Heart right ventricle (tissue), 16 donors: ENCODE data around the gene H6PD. TPM values are rescaled to one million over a fixed set of nuclear protein-coding genes. Genes with fewer than 3 reads are reported as not detected.

Experiments used
- ATAC-seq, 8 donors: fragments of 200-7000 bp; cut with Tn5 transposase; one replicate each; pipeline ENCODE4 v1.9.1; 2020; ENCODE audit warnings: mild to moderate bottlenecking in 8 of 8, moderate library complexity in 8 of 8, moderate number of reproducible peaks in 1 of 8
- DNase-seq, 2 donors: peaks; one replicate each; pipeline ENCODE4 v3.0.0-alpha.2; 2020
- H3K27ac ChIP-seq, 10 donors: fragments of 200-600 bp; sonication (generic) in 2 of 10; one replicate each; pipeline versions ENCODE4 v1.5.0 to v1.8.0; 2020 to 2022; ENCODE audit warnings: mild to moderate bottlenecking in 3 of 10
- H3K27me3 ChIP-seq, 7 donors: fragments of 200-600 bp; one replicate each; pipeline ENCODE4 v1.8.0; 2021 to 2022; ENCODE audit warnings: mild to moderate bottlenecking in 2 of 7
- H3K36me3 ChIP-seq, 9 donors: fragments of 200-600 bp; sonication (generic) in 1 of 9; one replicate each; pipeline versions ENCODE4 v1.5.0 to v1.8.0; 2020 to 2022; ENCODE audit warnings: mild to moderate bottlenecking in 2 of 9
- H3K4me1 ChIP-seq, 9 donors: fragments of 200-600 bp; sonication (generic) in 1 of 9; one replicate each; pipeline versions ENCODE4 v1.5.0 to v1.8.0; 2020 to 2022; ENCODE audit warnings: mild to moderate bottlenecking in 4 of 9
- H3K4me3 ChIP-seq, 10 donors: fragments of 200-600 bp; sonication (generic) in 2 of 10; one replicate each; pipeline versions ENCODE4 v1.5.0 to v1.8.0; 2020 to 2022; ENCODE audit warnings: mild to moderate bottlenecking in 7 of 10, moderate library complexity in 2 of 10
- H3K9me3 ChIP-seq, 11 donors: fragments of 200-600 bp in 10 of 11; sonication (generic) in 2 of 11; one replicate each; pipeline versions ENCODE4 v1.5.0 to v1.8.0; 2013 to 2022; ENCODE audit warnings: mild to moderate bottlenecking in 2 of 11, control low read depth in 1 of 11, moderate library complexity in 1 of 11
- WGBS, 2 donors: extraction: QIAGEN DNeasy Blood & Tissue Kit; methylation state at CpG; one replicate each; pipeline ENCODE4 v1.1.7; 2013; ENCODE audit warnings: inconsistent platforms in 1 of 2; 5-methylcytosine and 5-hydroxymethylcytosine counted together
- intact Hi-C, 10 donors: fragments of 100-400 bp; cut with DNase I; formaldehyde crosslinking; loops; one replicate each; pipeline versions ENCODE4 v1.11.1 to v1.14.2; 2022
- polyA plus RNA-seq, 2 donors: library from polyadenylated mRNA; stranded (reverse); fragments of 200-250 nt; gene quantifications; one replicate each; pipeline ENCODE4 v1.2.3, GENCODE V29; 2013
- total RNA-seq, 10 donors: library from RNA; stranded (reverse); fragmentation: NEBNext Ultra II Directional in 3 of 10; extraction: Animal tissue kit (Norgen Biotek cat#: 25700) in 3 of 10; gene quantifications; one replicate each; pipeline versions ENCODE4 v1.2.1 to v1.2.4, GENCODE V29; 2021 to 2023
- TF ChIP-seq, protein P1 (sequence below), 9 donors: fragments of 200-600 bp; sonication (generic) in 2 of 9; IDR thresholded peaks; one replicate each; pipeline versions ENCODE4 v1.5.0 to v1.8.0; 2021 to 2022; ENCODE audit warnings: antibody characterized with exemption in 9 of 9, mild to moderate bottlenecking in 5 of 9, moderate library complexity in 1 of 9
- donor health status: Arrhythmogenic right ventricular cardiomyopathy.
- donor health status: ischemic (EF 13 %, LVEDD 7.1; RV severe dilation, severe dysfunction).
- donor health status: healthy with polysubstance abuse.
- donor health status: DM: no; HTN: yes; CAD: no.
- donor health status: DM: no; HTN: no; CAD: no.
- donor health status: ischemic (EF 25% LVEDD 6.9; RV normal size, moderate dysfunction).
- donor health status: ischemic (EF 25% LVEDD 5.7; RV mildly dilated, moderate dysfunction).
- donor health status: healthy.
- donor health status: DM: yes; HTN: yes; CAD: no.
- donor health status: Ischemic cardiomyopathy.
- donor health status: ischemic (EF 35%, LVEDD 5.7; RV mildly dilated, moderate dysfunction).
- donor health status: nonischemic (EF 11% LVEDD 7.7; RV severe dilation, severe dysfunction).
- donor health status: DM: yes; HTN: yes; CAD: no.
- donor health status: PGD.
- donor health status: ischemic (EF 29% LVEDD 5.4; RV normal size, mild dysfunction).
- donor health status: nonischemic (EF 23%, LVEDD 6.1; RV moderate dilation, normal function).

Gene H6PD
- total and polyA plus RNA-seq, 12 donors = 5.7 to 45.0 (median 28.4) TPM

DNA sequence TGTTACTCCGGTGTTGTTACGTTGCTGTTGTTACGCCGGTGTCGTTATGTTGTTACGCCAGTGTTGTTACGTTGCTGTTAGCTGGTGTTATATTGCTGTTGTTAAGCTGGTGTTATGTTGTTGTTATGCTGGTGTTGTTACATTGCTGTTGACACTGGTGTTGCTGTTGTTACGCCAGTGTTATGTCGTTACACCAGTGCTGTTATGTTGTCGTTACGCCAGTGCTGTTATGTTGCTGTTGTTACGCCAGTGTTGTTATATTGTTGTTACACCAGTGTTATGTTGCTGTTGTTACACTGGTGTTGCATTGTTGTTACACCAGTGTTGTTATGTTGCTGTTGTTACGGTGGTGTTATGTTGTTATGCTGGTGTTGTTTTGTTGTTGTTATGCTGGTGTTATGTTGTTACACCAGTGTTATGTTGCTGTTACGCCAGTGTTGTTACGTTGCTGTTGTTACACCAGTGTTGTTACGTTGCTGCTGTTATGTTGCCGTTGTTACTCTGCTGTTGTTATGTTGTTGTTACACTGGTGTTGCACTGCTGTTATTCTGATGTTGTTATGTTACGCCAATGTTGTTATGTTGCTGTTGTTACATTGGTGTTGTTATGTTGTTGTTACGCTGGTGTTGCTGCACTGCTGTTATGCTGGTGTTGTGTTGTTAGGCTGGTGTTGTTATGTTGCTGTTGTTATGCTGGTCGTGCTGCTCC is 25.6 kb downstream of the H6PD start:
- intact Hi-C loops = loop anchor here in 2 of 10 donors (10.0 kb wide), 1 partner anchor 315 kb away; no protein-coding TSS in a partner anchor
- WGBS, 2 donors = 92 to 95% methylated on average over 20 of the region's 20 CpGs

DNA sequence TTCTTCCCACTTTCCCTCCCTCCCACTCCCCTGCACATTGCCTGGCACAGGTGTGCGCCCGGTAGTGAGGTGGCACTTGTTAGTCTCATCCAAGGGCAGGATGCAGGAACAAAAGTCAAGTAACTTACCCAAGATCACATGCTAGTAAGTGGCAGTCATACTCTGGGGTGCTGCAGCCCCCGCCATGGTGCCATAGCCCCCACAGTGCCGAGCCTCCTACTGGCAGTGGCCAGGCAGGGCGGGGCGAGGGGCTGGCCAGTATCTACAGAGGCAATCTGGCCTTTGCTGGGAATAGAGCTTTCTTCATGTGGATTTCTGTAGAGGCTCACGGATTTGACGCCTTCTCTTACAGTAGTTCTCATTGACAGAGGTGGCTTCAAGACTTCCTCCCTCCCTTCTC is 26.9 kb downstream of the H6PD start:
- Histone ChIP-seq H3K4me3 (no peak overlapping the region), H3K4me1 (peaks cover 0 to 9% (median 0%) of the 10 kb centered on the region in 9 donors), H3K36me3 (peaks cover 3 to 69% (median 37%) of the 10 kb centered on the region in 9 donors), H3K27ac (no peak overlapping the region), H3K9me3 (no peaks in the 10 kb centered on the region), H3K27me3 (no peaks in the 10 kb centered on the region)
- no peak for DNase-seq
- intact Hi-C loops = loop anchor here in 2 of 10 donors (10.0 kb wide), 1 partner anchor 313 kb away; no protein-coding TSS in a partner anchor
- 92 to 96% methylated on average over 8 of the region's 8 CpGs for WGBS, 2 donors
- TF ChIP-seq, protein P1, sequence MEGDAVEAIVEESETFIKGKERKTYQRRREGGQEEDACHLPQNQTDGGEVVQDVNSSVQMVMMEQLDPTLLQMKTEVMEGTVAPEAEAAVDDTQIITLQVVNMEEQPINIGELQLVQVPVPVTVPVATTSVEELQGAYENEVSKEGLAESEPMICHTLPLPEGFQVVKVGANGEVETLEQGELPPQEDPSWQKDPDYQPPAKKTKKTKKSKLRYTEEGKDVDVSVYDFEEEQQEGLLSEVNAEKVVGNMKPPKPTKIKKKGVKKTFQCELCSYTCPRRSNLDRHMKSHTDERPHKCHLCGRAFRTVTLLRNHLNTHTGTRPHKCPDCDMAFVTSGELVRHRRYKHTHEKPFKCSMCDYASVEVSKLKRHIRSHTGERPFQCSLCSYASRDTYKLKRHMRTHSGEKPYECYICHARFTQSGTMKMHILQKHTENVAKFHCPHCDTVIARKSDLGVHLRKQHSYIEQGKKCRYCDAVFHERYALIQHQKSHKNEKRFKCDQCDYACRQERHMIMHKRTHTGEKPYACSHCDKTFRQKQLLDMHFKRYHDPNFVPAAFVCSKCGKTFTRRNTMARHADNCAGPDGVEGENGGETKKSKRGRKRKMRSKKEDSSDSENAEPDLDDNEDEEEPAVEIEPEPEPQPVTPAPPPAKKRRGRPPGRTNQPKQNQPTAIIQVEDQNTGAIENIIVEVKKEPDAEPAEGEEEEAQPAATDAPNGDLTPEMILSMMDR (IDR thresholded peaks at IDR 0.05) = no peak
- no peak for ATAC-seq

More for the DNA sequence above, 25.6 kb downstream of the H6PD start:
- no peaks in the 10 kb centered on the region for H3K9me3 ChIP-seq
- DNase-seq (no peak), ATAC-seq (no peak)
- peaks cover 0 to 68% (median 34%) of the 10 kb centered on the region in 9 donors for H3K36me3 ChIP-seq
- no peak overlapping the region for H3K27ac ChIP-seq
- no peaks in the 10 kb centered on the region for H3K27me3 ChIP-seq
- peaks cover 0 to 14% (median 0%) of the 10 kb centered on the region in 9 donors for H3K4me1 ChIP-seq
- no peak overlapping the region for H3K4me3 ChIP-seq
- TF ChIP-seq, protein P1 (IDR thresholded peaks at IDR 0.05) = no peak

DNA sequence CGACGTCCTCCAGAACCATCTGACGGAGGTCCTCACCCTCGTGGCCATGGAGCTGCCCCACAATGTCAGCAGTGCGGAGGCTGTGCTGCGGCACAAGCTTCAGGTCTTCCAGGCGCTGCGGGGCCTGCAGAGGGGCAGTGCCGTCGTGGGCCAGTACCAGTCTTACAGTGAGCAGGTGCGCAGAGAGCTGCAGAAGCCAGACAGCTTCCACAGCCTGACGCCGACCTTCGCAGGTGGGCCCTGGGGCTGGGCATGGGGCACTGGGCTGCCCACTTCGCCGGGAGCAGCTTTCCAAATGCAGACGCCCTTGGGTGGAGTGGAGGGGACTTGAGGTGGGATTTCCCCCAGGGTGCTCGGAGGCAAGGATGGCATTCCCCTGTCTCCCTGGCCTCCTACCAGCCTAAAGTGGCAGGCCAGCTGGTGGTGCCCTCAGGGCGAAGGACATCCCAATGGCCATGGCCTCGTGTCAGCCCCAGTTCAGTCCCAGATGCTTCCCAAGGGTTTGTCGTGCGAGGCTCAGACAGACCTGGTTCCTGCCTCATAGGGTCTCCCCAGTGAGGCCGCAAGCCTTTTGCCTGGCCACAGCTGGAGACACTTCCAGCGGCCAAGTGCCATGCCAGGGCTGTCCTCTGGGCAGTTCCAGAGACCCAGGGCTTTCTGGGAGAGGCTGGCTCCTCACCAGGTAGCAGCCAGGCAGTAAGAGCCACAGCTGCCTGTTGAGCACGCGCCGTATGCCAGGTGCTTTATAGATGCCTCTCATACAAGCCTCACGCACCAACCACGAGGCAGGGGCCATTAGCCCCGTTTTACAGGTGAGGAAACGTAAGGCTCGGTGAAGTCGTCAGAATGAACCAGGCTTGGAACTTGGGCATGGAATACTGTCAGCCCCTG is 27.8 kb downstream of the H6PD start:
- H3K27me3 ChIP-seq = no peaks in the 10 kb centered on the region
- peaks cover 0 to 12% (median 8%) of the 10 kb centered on the region in 9 donors for H3K4me1 ChIP-seq
- no peak for ATAC-seq
- H3K4me3 ChIP-seq = no peak overlapping the region
- no peaks in the 10 kb centered on the region for H3K9me3 ChIP-seq
- no peak overlapping the region for H3K27ac ChIP-seq
- TF ChIP-seq, protein P1 (IDR thresholded peaks at IDR 0.05) = no peak
- 92 to 93% methylated on average over 33 of the region's 33 CpGs for WGBS, 2 donors
- peaks cover 3 to 69% (median 37%) of the 10 kb centered on the region in 9 donors for H3K36me3 ChIP-seq
- intact Hi-C loops = loop anchor here in 2 of 10 donors (10.0 kb wide), 1 partner anchor 312 kb away; no protein-coding TSS in a partner anchor
- DNase-seq = no peak

DNA sequence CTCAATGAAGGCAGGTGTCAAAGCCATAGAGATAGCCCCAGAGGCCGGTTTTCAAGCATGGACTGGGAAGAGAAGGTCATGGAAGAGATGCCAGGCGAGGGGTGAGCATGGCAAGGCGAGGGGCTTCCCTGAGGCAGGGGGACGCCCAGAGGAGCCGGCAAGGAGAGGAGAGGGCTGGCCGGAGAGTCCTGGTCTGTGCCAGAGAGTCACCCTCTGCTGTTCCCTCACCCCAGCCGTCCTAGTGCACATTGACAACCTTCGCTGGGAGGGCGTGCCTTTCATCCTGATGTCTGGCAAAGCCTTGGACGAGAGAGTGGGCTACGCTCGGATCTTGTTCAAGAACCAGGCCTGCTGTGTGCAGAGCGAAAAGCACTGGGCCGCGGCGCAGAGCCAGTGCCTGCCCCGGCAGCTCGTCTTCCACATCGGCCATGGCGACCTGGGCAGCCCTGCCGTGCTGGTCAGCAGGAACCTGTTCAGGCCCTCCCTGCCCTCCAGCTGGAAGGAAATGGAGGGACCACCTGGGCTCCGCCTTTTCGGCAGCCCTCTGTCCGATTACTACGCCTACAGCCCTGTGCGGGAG is 28.8 kb downstream of the H6PD start:
- H3K9me3 ChIP-seq = no peaks in the 10 kb centered on the region
- no peak overlapping the region for H3K27ac ChIP-seq
- peaks cover 0 to 12% (median 8%) of the 10 kb centered on the region in 9 donors for H3K4me1 ChIP-seq
- H3K27me3 ChIP-seq = no peaks in the 10 kb centered on the region
- intact Hi-C loops = loop anchor here in 2 of 10 donors (10.0 kb wide), 1 partner anchor 311 kb away; no protein-coding TSS in a partner anchor
- H3K36me3 ChIP-seq = peaks cover 3 to 63% (median 37%) of the 10 kb centered on the region in 9 donors
- no peak for DNase-seq
- TF ChIP-seq, protein P1 (IDR thresholded peaks at IDR 0.05) = no peak
- WGBS, 2 donors = 93 to 95% methylated on average over 26 of the region's 26 CpGs
- no peak overlapping the region for H3K4me3 ChIP-seq
- no peak for ATAC-seq
